ENCODE data around the gene RIOK1.
"Not testable (repeated sequence)": the region's sequence is repeated elsewhere in the genome, so short reads cannot be mapped to it uniquely, and the experiment has no call there.

The RIOK1 gene
- 7.9 to 24.9 (median 18.1) reads per million in 18 experiments for total RNA-seq

DNA sequence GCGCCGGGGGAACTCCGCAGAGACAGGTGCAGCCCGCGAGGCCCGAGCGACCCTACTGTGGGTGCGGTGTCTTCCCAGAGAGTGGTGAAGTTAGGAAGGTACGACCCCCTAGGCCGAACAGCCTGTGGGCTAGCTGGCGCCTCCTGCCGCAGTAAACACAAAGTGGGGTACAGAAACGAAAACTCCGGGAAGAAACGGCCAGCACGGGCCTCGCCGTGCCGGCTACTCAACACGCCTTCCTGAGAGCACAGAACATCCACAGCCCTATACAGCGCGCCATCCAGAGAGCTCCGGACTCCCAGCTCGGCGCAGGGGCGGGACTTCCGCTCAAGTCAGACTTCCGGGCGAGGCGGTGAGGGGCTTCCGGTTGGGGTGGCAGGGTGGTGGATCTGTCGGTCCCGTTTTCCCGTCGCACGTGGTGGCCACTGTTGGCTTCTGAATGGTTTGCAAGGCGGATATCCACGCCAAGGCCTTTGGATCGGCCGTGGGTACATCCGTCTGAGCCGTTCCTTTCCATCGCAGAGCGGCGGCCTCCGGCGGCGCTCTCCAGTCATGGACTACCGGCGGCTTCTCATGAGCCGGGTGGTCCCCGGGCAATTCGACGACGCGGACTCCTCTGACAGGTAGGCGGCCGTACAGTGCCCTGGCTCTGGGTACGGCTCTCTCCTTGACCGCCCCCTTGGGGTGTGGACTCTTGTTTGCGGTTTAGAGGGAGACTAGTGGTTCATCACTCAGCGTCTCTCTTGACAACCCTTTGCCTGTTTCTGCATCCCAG, at the start of gene RIOK1, which contains the start of gene CAGE1:
RIOK1 (plus strand) TSS at position 358 of the 775 bp plus-strand sequence; CDS start at position 553, 195 bp downstream.
CAGE1 (minus strand) TSS at position 292 of the 775 bp plus-strand sequence. CDS start 2,569 bp downstream, outside the sequence.
- peak; percentile 96 to 97 for DNase-seq

DNA sequence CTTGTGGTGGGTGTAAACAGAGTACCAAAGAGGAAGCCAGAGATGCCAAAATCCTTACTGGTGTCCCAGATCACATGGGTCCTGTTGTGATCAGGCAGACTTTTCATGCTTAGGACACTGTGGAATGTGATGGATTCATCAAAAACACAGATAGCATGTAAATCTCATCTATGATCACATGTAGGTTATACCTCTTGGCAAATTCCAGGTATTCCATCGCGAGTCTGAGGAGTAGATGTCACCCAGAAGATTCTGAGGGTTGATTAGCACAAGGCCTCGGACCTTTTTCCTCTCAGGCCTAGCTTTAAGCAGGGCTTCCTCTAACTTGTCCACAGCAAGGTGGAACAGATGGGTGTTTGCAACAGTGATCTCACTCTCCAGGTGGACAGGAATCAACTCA, 48.3 kb upstream of the RIOK1 start:
- DNase-seq = no peak

DNA sequence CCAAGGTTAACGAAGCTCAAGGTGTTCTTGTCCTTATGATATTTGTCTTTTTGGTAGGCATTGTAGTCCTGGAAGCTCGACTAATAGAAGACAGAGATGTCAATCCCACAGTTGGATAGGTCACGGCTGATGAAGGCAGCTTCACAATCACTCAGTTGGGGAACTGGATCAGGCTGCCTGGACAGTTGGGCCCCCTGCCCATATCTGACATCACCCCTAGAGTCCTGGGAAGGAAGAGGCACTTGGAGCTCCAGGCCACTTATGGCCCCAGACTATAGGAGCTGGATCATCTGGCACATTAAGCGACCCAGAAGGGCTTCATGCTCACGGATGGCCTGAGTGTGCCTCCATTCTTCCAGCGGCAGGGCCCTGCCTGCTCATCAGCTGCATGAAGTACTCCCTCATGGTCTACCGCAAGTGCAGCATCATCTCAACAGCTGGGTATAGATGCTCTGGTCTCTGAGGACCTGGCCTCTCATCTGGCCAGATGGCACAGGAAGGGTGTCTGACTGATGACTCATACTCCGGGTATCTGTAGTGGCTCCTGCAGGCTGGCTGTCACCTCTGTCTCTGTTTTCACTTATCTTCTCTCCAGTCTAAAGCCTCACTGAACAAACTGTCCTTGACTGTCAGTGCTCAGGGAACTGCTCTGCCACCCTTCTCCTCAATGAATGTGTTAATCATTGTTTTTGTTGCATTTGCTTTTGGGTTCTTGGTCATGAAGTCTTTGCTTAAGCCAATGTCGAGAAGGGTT, 47.4 kb upstream of the RIOK1 start:
- no peak for DNase-seq

DNA sequence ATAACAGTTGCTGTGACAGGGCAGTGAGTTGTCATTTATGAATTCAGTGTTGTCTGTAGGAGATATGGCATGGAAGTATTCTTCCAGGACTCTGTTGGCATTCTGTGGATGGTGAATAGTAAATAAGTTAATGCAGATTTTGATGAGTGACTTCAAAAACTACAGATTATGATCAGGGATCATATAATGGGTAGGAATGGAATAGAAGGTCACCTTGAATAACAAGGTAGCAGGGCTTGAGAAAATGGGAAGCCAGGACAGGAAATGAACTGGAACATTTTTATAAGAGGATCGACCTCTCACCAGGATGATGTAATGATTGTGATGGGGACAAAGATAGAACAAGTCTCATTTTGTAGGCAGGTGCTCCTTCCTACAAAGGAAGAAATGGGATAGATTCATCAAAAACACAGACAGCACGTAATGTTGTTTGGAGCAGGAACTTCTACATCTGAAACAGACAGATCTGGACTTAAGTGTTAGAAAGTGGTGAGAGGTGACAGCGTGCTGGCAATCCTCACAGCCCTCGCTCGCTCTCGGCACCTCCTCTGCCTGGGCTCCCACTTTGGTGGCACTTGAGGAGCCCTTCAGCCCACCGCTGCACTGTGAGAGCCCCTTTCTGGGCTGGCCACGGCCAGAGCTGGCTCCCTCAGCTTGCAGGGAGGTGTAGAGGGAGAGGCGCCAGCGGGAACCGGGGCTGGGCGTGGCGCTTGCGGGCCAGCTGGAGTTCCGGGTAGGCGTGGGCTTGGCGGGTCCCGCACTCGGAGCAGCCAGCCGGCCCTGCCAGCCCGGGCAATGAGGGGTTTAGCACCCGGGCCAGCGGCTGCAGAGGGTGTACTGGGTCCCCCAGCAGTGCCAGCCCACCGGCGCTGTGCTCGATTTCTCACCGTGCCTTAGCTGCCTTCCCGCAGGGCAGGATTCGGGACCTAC, 45.8 kb upstream of the RIOK1 start:
- no peak for DNase-seq

DNA sequence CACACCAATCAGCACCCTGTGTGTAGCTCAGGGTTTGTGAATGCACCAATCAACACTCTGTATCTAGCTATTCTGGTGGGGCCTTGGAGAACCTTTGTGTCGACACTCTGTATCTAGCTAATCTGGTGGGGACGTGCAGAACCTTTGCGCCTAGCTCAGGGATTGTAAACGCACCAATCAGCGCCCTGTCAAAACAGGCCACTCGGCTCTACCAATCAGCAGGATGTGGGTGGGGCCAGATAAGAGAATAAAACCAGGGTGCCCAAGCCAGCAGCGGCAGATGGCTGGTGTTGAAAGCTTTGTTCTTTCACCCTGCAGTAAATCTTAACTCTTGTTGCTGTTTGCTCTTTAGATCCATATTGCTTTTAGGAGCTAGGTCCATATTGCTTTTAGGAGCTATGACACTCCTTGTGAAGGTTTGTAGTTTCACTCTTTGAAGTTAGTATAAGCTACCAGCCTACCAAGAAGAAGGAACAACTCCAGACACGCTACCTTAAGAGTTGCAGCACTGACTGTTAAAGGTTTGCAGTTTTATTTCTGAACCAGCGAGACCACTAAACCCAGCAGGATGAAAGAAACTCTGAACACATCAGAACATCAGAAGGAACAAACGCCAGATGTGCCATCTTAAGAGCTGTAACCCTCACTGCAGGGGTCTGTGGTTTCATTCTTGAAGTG, 44.7 kb upstream of the RIOK1 start:
- DNase-seq = not testable (repeated sequence)

DNA sequence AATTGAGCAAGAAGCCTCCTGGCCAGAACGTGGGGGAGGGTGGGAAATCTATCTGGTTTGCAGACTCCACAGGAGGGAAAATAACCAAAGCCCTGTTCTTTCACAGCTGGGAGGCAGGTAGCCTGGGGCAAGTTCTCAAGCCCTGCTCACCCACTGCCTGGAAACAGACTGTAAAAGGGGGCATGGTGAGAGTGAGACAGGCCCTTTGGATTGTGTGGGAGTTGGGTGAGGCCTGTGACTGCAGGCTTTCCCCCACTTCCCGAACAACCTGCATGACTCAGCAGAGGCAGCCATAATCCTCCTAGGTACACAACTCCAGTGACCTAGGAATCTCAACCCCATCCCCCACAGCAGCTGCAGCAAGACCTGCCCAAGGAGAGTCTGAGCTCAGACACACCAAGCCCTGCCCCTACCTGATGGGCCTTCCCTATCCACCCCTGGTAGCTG, 42.0 kb upstream of the RIOK1 start:
- not testable (repeated sequence) for DNase-seq

DNA sequence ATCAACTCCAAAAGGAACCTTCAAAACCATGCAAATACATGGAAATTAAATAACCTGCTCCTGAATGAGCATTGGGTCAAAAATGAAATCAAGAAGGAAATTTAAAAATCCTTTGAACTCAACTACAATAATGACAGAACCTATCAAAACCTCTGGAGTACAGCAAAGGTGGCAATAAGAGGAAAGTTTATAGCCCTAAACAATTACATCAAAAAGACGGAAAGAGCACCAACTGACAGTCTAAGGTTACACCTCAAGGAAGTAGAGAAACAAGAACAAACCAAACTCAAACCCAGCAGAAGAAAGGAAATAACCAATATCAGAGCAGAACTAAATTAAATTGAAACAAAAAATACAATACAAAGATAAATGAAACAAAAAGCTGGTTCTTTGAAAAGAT, 39.0 kb upstream of the RIOK1 start:
- not testable (repeated sequence) for DNase-seq

DNA sequence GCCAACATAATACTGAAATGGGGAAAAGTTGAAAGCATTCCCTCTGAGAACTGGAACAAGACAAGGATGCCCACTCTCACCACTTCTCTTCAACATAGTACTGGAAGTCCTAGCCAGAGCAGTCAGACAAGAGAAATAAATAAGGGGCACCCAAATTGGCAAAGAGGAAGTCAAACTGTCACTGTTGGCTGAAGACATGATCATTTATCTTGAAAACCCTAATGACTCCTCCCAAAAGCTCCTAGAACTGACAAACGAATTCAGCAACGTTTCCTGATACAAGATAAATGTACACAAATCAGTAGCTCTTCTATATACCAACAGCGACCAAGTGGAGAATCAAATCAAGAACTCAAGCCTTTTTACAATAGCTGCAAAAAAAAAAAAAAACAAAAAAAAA, 37.7 kb upstream of the RIOK1 start:
- DNase-seq = not testable (repeated sequence)

DNA sequence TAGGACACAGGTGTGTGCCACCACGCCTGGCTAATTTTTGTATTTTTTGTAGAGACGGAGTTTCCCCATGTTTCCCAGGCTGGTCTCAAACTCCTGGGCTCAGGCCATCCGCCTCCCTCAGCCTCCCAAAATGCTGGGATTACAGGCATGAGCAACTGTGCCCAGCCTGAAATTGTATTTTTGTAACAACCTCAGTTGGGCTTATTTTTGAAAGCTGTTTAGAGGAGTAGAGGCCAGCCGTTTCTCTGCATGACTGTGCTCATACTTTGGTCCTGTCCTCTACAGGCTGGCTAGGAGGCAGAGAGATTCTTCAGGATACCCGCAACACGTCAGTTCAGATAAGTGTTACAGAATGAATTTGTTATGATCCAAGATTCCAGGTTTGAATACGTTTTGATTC, 22.2 kb upstream of the RIOK1 start:
- no peak for DNase-seq

DNA sequence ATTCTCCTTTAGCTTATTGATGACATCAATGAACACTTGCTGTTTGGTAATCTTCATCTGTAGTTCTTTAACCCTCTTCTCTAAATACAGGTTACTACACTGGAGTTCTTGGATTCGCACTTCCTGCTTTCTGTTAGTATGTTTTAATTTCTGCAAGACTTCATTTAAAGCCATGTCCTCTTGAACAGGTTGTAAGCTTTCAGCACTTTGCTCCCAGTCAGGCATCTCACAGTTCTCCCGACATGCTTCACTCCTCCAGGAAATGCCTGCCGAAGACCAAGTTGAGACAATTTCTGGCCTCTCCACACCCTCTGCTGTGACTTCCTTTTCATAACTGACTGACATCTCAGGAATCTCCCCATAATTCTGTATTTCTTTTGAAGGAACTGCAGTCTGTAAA, 15.9 kb upstream of the RIOK1 start:
- peak in 1 of 2 donors; percentile 26 for DNase-seq

DNA sequence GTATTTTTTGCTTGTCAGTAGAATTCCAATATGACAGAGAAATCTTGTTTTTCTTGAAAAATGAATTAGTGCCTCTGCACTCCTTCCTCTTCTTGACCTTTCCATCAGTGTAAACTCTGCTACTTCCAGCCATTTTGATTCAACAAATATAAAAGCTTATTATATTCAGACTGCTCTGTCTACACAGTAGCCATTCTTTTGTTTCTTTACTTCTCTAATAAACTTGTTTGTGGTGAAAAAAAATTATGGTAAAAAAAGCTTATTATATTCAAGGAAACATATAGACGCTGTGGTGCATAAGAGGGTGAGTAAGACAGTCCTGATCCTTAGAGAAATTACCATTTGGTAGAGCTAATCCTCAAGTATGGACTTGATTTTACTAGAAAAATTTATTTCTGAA, 11.6 kb upstream of the RIOK1 start:
- DNase-seq = no peak

DNA sequence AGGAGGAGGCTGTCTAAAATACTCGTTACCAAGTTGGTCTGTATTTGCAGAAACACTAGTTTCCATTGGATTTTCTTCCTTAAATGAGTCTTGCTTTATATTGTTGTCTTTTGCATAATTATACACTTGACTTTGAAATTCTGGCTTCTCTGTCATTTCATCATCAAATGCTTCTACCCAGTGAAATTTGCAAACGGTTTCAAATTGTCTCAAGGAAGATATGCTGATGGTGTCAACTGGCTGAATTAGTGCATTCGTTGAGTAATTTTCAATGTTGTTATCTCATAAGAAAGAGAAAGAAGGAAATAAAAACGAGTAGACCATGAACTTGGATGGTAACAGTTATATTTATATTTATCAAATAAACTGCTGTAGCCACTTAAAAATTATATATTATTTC, 10.9 kb upstream of the RIOK1 start:
- DNase-seq = no peak

DNA sequence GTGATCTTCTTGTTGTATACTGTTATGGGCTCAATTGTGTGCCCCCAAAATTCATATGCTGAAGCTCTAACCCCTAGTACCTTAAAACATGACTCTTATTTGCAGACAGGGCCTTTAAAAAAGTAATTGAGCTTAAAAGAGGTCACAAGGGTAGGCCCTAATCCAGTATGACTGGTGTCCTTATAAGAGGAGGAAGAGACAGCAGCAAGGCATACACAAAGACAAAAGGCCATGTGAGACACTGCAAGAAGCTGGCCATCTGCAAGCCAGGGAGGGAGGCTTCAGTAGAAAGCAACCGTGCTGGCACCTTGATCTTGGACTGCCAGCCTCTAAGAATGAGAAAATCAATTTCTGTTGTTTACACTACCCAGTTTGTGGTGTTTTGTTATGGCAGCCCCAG, 8.5 kb upstream of the RIOK1 start:
- DNase-seq = no peak

DNA sequence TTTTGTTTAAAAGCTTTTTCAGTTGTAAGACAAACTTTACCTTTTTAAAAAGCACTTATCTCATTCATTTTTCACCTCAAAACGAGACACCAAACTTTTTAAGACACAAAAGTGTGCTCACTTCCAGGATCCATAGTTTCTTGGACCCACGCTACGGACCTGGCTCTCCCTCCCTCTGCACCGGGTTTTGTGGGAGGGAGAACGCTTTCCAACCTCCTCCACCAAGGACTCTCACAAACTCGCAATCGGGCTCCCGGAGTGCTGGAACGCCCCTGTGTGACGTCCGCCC, 502 bp upstream of the RIOK1 start:
- DNase-seq = peak in 1 of 2 donors; percentile 52

DNA sequence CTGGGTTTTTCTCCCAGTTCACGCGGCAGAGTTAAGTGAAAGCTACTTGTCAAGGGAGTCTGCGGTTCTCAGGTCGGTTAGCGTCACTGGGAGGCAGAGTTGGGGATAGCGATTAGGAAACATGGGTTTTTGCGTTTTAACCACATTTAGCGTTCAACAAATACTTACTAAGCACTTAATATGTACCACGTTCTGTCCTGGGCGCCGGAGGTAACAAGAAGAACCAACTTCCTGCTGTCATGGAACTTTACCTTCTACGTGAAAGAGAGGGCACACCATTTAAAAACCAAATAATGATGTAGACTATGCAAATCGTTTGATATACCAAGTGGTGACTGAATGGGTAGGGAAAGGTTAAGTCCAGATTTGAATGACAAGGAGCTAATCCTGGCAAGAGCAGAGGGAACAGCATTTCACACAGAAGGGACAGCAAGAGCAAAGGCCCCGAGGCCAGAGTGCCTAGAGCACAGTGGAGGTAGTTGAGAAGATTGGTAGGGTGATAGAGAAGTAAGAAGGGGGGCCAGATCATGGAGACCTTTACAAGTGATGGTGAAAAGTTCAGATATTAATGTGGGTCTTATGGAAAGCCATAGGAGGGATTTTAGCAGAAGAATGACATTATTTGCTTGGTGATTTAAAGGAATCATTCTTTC, 744 bp downstream of the RIOK1 start:
- DNase-seq = peak in 1 of 2 donors; percentile 5

DNA sequence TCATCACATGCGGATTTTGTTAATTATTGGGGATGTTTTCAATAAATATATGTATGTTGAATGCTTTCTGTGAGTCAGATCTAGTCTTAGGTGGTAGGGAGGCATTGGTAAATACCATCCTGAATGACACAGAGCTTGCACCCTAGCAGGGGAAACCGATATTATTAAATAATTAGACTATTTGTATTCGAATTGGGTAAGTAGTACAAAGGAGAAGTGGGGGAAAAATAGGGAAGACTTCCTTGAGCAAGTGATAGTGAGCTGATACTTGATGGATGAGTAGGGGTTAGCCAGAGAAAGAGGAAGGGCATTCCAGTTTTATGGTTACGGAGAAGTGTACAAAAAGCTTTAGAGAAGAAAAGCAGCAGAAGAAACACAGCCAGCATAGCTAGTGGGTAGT, 1.5 kb downstream of the RIOK1 start:
- peak; percentile 29 to 53 for DNase-seq

DNA sequence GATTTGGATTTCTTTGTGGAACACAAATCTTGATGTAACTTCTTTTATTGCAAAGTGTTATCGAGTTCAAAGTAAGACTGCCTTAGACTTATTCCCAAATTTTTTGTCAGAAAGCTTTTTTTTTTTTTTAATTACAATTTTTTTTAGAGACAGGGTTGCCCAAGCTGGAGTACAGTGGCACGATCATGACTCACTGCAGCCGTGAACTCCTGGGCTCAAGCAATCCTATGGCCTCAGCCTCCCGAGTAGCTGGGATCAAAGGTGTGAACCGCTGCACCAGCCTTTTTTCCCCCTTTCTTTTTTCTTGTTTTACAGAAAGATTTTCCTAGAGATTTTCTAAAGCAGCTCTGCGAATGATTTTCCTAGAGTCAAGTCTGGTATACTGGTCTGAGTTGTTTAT, 2.8 kb downstream of the RIOK1 start:
- no peak for DNase-seq

DNA sequence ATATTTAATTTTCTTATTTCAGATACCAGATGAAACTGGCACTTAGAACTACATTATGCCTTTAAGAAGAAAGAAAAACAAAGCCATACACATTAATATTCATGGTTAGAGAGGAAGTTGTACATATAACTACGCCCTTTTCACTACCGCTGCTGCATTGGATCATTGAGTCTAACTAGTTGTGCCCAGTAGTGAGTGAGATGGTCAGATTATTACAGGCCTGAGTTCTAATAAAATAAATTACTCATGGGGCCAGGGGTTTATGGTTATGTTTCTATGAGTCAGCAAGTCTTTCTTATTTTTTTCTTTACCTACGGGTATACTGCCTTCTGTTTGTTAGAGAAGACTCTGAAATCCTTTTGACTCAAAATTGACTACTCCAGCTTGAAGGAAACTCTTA, 11.5 kb downstream of the RIOK1 start:
- peak in 1 of 2 donors; percentile 10 for DNase-seq

DNA sequence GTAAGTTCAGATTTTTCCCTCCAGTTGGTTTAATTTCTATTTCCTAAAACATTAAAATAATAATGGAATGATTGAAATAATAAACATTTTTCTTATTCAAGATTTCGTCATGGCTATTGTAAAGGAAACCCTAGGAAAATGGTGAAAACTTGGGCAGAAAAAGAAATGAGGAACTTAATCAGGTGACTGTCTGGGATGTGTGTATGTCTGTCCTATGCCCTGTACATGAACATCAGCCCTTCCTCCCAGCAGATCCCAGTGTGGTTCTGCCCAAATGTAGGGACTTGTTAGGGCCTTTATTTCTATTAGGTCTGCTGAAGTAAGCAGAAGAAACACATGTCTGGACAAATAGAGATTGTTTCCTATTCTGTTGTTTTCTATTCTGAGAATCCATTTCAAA, 13.1 kb downstream of the RIOK1 start:
- DNase-seq = peak; percentile 59 to 62

DNA sequence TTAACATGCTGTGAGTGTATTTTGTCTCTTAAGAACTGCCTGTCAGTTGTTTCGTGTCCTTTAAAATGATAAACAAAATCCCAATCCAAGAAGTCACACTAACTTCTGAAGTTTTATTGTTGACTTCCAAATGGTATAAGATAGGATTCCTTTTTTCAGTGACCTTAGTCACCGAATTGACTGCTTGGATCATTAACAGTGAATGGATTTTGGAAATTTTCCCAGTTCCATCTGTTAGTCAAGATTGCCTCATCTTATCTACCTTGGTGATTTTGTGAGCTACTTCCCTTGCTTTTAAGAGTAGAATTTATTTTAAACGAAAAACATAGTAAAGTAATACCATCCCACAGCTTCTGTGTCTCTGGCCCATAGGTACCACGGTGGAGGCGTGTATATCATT, 14.9 kb downstream of the RIOK1 start:
- DNase-seq = no peak

DNA sequence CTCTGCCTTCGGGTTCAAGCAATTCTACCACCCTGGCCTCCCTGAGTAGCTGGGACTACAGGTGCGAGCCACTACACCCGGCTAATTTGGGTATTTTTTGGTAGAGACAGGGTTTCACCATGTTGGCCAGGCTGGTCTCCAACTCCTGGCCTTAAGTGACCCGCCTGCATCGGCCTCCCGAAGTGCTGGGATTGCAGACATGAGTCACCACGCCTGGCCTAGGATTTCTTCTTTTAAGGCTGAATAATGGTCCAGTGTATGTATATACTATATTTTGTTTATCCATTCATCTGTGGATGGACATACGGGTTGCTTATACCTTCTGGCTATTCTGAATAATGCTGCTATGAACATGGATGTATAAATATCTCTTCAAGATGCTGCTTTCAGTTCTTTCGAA, 17.1 kb downstream of the RIOK1 start:
- no peak for DNase-seq

DNA sequence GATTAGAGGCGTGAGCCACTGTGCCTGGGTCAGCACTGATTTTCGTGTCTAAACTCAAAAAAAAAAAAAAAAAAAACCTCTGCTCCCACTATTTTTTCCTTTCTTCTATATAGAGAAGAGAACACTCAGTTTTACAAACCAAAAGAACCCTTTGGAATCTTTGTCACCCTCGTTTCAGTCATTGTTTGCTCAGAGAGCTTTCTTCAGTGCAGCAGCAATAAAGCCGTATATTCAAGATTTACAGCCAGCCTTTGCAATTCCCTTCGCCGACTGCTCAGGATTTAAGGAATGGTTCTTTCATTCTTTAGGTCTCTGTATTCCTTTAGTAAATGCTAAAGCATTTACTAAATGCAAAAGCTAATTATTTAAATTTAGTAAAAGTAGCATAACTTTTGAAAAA, 20.1 kb downstream of the RIOK1 start:
- no peak for DNase-seq
